GM21529 (cell line): Measurements from ENCODE around the gene EDN1.
"Not testable (repeated sequence)": the region's sequence is repeated elsewhere in the genome, so short reads cannot be mapped to it uniquely, and the experiment has no call there.

ENCODE experiments used
- ATAC-seq: cut with Tn5 transposase; IDR thresholded peaks from one replicate; pipeline ENCODE4 v1.9.1; 2021; ENCODE audit not compliant: unreplicated experiment

Gene EDN1

DNA sequence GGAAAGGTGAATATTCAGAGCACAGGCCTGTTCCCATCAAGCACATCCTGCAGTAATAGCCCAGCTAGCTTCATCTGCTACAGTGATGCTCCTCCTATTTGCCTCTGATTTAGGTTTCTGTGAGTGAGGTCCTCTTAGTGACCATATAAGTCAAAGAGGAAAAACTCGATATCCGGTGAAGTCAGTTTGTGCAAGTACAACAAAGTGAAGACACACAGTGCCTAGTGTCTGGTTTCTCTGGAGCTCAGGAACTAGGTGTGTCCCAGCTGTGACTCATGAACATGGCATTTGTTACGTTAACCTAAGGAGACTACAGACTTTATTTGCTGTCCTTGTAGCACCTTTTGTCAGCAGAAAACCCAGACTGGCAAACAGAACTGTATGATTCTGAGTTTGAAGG, 33.9 kb downstream of the EDN1 start:
- ATAC-seq, result no peak

DNA sequence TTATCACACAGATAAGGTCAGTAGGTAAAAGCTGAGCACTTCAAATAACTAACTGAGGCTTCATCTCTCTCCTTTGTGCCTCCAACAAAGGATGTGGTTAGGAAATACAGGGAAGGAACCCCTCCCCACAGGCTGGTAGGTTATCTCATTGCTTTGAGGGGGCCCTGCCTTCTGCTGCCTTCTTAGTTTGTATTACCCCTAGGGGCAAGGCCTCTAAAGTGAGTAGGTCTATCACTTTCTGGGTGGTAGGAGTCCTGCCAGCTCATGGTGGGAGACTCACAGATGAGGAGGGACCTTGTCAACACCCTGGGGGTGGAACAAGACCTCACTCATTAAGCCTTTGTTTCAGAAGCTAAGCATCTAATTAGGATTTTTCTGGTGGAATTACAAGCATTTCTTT, 34.6 kb downstream of the EDN1 start:
- no peak for ATAC-seq

DNA sequence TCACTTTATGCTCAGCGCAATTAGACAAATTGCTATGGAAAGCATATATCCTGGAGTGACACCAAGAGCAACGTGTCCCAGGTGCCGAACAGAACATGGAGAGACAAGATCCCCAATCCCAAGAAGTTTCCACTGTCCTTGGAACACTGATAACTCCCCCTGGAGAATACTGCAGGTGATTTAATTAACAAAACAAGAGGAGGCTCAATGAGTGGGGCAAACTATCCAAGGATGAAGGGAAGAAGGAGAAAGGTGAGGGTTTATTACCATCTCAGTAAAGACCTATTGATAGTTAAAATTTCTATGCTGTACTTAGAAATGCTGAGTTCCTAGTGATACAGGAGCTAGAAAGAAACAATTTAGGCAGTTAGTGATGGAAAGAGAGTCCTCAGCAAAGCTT, 35.7 kb downstream of the EDN1 start:
- ATAC-seq, result no peak

DNA sequence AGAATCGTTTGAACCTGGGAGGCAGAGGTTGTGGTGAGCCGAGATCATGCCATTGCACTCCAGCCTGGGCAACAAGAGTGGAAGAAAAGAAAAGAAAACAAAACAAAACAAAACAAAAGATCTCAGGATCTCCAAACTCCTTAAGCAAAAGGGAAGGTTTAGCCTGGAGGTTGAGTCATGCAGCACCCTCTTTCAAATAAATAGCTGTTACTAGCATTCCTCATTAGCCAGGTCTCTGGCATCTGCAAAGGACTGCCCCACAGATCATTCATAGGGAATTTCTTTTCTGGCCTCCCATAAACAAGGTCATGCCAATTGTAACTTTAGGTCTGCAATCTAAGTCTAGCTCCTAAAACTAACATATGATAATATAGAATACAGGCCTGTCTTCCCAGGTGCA, 37.2 kb downstream of the EDN1 start:
- ATAC-seq, result no peak

DNA sequence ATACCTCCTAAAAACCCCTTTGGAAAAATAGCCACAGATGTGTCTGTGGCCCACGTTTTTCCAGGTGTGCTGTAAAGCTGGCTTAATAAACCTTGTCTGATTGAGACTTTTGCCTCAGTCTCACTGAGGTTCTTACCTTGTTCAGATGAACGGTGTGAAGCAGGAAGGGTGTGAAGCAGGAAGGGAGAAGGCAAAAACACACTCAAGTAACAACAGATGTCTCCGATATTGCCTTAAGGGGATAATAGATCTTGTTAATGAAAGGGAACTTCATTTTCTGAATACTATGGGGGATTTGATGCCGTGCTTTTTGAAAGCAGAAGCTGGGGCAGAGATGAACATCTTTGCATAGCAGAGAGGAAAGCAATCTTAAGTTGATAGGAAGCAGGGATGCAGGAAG, 37.8 kb downstream of the EDN1 start:
- no peak for ATAC-seq

DNA sequence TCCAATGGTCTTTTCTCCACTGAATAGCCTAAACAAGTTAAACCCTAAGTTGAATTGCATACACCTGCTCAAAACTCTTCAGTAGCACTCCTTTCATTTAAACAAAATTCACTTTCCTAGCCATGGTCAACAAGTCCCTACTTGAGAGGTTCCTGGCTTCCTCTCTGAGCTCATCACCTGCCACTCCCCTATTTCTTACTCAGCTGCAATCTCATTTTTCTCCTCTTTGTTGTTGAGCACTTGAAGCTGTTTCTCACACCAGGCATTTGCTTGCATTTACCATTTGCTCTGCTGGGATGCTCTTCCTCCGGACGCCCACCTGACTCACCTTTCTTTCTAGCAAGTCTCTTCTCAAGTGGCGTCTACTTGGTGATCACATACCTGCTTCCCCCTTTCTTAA, 38.5 kb downstream of the EDN1 start:
- no peak for ATAC-seq

DNA sequence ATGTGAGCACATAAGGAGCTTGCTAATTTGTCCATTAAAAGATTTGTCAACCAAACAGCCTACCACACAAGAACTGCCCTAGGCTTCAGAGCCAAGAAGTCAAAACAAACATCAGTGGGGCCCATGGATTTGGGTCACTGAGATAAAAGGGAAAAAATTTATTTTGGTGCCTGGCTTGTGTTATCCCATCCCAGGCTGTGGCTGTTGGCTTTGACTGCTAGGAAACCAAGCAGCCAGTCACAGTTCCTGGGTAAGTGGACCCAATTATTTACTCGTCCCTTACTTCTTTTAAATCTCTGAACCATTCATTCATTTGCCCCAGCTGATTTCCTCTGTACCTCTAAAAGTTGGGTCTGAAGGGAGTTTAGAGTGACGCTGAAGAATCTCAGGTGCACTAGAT, 41.3 kb downstream of the EDN1 start:
- ATAC-seq, result no peak

DNA sequence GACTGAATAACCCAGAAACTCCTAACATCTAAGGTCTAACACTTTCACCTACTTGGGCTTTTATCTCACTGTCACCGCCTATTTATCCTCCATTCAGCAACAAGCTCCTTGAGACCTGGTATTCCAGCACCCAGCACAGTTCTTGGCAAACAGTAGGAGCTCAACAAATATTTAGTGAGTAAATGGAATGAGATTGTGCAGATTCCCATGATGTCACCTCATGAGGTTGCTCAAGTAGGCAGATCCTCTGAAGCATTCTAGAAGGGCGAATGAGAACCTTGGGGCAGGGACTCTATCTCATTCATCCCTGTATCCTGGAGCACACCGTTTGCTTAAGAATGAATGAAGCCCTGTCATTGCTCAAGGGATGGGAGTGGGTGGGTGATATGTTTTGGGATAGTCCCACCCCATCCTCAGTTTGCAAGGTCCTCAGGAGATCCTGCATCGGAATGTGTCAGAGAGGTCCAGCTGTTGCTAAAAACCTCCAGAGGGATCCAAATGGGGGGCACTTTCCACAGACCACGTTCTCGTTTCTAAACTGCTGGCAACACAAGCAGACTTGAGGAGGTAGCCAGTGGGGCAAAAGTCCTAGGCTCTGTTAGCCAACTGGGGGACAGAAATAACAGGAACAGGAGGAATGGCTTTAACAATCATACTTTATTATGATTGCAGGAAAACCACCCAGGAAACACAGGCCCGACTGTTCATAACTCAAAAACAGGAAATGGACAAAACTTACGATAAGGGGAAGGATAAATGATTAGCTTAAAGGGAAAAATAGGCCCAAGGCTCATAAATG, 42.0 kb downstream of the EDN1 start:
- no peak for ATAC-seq

DNA sequence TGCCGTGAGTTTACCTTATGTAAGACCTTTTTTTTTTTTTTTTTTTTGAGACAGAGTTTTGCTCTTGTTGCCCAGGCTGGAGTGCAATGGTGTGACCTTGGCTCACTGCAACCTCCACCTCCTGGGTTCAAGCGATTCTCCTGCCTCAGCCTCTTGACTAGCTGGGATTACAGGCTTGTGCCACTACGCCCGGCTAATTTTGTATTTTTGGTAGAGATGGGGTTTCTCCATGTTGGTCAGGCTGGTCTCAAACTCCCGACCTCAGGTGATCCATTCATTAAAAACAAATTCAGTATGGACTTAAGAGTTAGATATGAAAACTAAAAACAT, 42.6 kb downstream of the EDN1 start:
- not testable (repeated sequence) for ATAC-seq

DNA sequence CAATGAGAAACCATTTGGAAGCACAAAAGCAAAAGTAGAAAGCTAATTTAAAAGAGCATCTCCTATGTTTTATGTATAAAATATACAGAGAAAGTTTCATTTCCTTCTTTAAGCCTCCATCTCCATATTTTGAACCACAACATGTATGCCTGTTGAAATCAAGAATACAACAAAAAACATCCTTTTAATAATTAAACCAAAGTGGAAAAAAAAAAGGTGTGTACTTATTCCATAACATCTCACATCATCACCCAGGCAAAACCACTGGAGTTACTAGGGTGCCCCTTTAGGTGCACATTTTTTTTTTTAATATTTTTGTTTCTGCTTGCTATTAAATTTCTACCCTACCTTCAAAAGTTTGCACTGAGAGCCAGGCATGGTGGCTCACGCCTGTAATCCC, 43.0 kb downstream of the EDN1 start:
- ATAC-seq, result no peak

DNA sequence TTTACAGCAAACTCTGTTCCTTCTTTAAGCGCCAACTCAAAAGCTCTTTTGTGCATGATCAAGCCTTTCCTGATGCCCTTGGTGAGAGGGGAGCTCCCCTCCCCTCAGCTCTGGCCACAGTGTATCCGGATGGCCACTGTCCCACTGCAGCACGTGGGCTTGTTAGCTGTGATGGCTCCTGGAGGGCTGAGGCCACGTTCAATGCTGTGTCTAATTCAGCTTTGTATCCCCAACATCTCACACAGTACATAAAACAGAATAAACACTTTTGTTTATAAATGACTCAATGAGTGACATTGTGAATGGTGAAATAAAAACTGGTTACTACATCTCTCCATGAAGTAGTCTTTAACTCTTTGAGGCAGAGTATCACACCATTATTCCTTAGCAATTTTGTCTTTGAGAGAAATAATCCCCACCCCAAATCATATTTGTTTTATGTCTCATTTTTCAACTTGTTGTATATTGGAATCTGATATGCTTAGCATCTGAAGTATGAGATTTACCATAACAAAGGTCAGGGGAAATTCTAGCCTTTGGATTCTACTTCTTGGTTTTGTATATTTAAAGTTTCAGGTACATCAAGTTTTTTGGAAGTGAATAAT, 44.5 kb downstream of the EDN1 start:
- ATAC-seq, result no peak

DNA sequence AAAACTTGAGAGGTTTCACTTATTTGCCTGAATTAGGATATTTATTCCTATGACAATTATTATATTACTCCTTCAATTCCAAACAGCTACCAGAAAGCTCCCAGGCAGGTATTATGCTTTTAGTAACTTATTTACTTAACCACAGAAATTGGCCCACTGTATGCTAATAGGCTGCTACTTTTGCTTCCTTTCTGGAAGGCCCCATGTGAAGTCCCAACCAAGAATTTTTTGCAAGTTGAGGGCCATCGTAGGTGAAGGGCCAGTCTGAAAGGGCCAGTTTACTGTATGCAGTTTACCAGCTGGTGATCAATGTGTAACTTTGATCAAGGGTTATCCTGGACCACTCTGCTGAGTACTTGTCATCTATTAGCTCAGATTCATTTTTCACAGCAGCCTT, 45.0 kb downstream of the EDN1 start:
- ATAC-seq, result no peak

DNA sequence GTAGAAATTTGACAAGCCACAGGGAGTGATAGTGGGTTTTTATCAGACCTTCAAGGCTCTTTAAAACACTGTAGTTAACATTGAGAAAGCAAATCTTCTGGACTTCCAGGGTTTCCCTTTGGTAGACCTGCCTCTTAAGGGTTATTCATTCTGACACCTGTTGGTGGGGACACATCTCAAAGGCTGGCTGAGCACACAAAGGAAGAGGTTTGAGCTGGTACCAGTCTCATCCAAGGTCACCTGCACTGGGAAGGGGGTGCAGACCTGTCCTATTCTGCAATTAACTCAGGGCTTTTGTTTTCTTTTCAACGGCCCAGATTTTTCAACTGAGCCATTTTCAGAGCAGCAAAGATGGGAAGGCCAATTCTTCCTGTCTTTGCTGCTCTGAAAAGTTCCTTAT, 45.6 kb downstream of the EDN1 start:
- ATAC-seq, result no peak

DNA sequence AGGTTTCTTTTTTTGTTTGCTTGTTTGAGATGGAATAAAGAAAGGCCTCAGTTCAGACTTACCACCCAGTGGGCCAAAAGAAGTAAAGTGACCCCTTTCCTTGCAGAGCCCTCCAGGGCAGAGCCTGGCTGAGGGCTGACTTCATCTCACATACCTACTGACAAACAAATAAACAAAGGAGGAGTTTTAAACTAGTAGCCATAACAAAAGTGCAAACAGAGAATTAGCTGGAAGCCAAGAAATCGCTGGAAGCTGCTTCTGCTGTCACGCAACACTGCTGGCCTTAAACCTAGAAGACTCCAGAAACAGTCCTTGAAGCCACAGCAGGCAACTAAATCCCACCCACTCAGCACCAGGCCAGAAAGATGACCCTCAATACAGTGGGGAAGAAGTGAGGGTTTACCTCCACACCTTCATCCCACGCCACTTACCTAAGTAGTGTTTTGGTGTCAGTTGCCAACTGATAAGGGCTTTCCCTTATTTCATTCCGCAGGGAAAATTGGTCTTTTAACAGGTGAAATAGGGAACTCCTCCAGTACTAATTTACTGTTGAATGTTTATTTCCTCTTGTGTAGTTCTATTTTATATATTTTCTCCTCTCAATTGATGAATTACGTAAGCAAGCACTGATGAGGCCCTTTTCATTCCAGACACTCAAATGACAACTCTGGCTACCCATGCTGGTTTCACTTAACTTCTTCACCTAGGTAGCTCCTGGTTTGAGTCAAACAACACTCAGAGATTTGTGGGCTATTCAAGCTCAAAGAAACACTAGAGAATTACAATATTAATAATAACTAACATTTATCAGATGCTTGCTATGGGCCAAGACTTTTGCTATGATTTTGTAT, 46.2 kb downstream of the EDN1 start:
- ATAC-seq, result no peak

DNA sequence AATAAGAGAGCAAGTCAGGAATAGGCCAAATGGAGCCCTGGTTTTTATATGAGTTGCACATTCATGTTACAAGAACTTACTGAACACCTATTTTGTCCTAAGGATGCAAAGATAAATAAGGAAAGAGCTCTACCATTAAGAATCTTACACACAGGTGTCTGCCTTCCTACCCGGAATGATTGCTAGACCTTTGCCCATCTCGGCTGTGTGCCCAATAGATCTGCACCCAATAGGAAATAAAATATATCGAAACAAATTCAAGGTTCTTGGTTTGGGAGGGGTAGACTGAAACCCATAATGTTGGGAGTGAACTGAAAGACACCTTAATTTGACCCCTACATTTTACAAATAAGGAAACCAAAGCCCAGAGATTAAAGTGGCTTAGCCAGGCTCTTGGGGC, 48.9 kb downstream of the EDN1 start:
- no peak for ATAC-seq

DNA sequence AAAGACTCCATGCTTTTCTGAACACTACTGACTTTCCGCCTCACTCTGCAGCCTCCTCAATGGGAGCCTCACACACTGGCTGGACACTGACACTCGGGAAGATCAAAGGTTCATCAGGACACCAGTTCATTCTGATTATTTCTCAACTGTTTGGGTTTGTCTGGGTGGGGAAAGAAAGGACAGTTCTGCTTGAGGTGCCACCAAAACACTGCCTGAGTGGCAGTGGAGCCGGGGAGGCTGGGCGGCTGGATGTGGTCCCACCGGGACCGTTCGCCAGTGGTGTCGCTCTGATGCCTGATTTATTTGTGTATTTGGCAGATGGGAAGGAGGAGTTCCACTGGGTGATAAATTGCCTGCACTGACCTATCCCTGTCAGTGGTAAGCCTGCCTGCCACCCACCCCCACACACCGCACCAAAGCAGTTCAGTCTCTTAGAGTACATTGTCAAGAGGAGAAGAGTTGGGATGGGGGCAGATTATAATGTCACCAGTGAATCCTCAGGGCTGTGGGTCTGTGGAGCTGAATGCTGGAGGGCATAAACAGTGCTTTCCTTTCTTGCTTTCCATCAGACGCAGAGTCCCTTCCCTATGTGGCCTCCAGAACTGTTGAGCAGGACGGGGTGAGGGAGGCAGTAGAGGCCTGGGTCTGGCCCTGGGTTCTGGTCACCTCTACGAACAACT, 49.8 kb downstream of the EDN1 start:
- no peak for ATAC-seq

DNA sequence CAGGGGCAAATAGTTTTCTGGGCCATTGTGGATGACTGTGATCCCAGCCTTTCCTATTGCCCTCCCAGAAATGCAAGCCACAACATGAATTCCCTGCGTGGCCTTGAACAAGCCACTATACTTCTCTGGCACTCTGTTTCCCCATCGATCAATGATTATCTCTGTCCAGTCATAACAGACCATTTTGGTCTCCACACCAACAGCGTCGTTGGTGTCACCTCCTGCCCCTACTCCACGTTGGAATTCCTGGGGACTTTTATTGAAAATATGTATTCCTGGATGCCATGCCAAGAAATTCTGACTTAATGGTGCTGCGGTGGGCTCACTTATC, 50.3 kb downstream of the EDN1 start:
- ATAC-seq, result no peak

DNA sequence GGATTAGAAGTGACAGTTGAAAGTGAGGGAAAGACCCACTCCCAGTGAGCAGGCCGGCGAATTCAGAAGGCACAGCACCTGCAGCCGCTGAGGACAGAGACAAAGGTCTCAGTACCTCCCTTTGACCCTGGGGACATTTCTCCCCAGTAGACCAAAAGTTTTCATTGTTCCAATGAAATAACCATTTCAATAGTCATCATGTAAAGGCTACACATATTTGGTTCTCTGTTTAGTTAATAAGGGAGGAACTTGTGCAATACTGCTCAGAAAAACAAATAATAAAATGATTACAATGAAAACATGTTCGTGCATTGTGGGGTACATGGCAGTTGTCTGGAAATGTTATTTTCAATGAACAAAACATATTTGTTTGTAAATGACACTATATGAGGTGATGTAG, 52.5 kb downstream of the EDN1 start:
- ATAC-seq, result no peak

DNA sequence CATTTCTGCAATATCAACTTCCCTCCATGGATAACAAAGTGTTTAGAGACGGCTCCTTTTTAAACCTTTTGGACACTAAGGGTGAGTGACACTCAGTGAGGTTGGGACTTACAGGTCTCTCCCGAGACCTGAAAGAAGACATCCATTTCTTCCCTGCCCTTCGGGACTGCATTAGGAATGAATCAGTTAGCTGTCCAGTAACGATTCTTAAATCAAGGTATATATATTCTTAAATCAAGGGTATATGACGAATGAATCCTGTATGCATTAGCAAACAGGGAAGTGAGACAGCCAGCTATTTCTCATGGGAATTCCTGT, 52.9 kb downstream of the EDN1 start:
- no peak for ATAC-seq

DNA sequence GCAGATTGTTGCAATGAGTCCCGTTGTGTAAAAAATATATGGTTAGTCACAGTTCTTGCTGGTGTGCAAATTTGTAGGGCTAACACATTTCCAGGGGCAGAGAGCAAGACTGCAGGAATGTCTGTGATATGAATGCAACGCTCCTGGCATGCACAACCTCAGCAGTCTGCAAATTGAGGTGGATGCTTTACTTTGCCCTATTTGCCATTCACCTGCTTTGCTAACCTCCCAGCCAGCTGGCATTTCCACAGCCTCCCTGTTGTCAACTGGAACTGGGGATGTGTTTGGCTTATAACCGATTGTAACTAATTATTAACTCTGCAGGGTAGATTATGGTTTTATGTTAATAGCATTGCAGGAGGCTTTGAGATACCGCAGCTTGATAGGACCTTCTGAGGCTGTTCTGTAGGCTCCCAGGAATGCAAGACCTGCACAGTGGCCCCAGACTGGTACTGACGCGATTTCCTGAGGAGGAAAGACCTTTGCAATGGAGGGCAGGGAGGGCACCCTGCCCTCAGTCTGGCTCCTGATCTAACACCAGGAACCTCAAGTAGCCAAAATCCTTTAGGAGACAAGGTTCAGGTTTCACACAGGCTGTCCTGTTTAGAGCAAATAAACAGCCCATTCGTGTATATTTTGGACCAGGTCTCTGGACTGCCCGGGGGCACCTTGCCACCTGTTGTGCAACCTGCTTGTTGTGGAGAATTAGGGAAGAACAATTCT, 53.4 kb downstream of the EDN1 start:
- ATAC-seq, result no peak

DNA sequence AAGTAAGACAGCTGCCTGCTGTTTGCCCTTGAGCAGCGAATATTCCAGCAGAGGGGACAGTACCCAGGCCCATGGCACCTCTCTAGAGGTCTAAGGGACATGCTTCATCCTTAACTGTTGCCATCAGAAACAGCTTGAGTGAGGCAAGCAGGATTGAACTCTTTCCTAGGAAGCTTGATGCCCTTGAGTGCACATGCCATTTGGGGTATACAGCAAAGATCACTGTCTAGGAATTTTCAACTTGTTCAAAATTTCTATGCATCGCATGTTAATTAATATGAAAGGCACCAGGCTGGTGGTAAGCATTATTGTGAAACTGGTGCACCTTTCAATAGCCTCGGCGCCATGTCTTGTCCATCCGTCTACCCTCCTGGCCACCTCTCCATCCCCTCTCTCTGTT, 54.1 kb downstream of the EDN1 start:
- no peak for ATAC-seq
